GM12878 (cell line): Measurements from ENCODE around the gene CHRNA5. TPM values are rescaled to one million over a fixed set of nuclear protein-coding genes. Genes with fewer than 3 reads are reported as not detected.

Experiments
- ATAC-seq: fragments of 200-7000 bp; cut with Tn5 transposase; 3 replicates; pipeline ENCODE4 v1.9.1; 2020; ENCODE audit warnings: mild to moderate bottlenecking, moderate library complexity
- BruUV-seq: library from RNA; stranded (reverse); fragments of 400-500 nt; replicated peaks from 2 replicates; lab custom pipeline; 2021; lab: Mats Ljungman, UMichigan
- CTCF ChIA-PET: fragments of 300-600 bp; sonication (Branson Sonifier 250); formaldehyde crosslinking; extraction: SDS; loops from one replicate; lab custom pipeline; 2021; ENCODE audit warnings: inconsistent platforms; lab: Yijun Ruan, JAX
- POLR2A ChIA-PET: fragments of 350-600 bp; formaldehyde crosslinking; extraction: SDS; loops from one replicate; lab custom pipeline; 2021; ENCODE audit warnings: inconsistent platforms; lab: Charles Lee
- RAD21 ChIA-PET: fragments of 300-600 bp; sonication (Branson Sonifier 250); formaldehyde crosslinking; loops from one replicate; lab custom pipeline; 2023; ENCODE audit warnings: antibody characterized with exemption; ENCODE audit not compliant: unreplicated experiment; lab: Charles Lee
- SMC1A ChIA-PET: fragments of 300-600 bp; sonication (Branson Sonifier 250); formaldehyde crosslinking; loops from one replicate; lab custom pipeline; 2023; ENCODE audit not compliant: unreplicated experiment, uncharacterized antibody; lab: Charles Lee
- DNase-seq: peaks from one replicate; pipeline ENCODE4 v3.0.0-alpha.2; 2011; ENCODE audit warnings: low read depth, low spot score
- FAIRE-seq: peaks from 3 replicates; lab custom pipeline; 2011; peaks lifted over from hg19 to GRCh38; lab: Jason Lieb, UNC
- H2AFZ ChIP-seq: 2 replicates; pipeline ENCODE4 v1.6.0; 2011; ENCODE audit warnings: low read depth, low read length, control low read depth; ENCODE audit not compliant: control insufficient read depth
- H3K27ac ChIP-seq: 2 replicates; pipeline ENCODE4 v1.5.1; 2011; ENCODE audit warnings: control low read depth; ENCODE audit not compliant: control insufficient read depth, insufficient read depth
- H3K27me3 ChIP-seq, 2 experiments: replicated peaks in 1 of 2; 2 replicates each; pipeline versions ENCODE4 v1.6.0 to v1.6.1; 2011; ENCODE audit warnings: low read length in 1 of 2; ENCODE audit not compliant: control insufficient read depth in 2 of 2, insufficient read depth in 2 of 2
- H3K36me3 ChIP-seq, 2 experiments: 2 replicates each; pipeline ENCODE4 v1.5.1; 2011; ENCODE audit warnings: low read length in 1 of 2; ENCODE audit not compliant: control insufficient read depth in 2 of 2, insufficient read depth in 2 of 2
- H3K4me1 ChIP-seq: 2 replicates; pipeline ENCODE4 v1.6.1; 2011; ENCODE audit warnings: mild to moderate bottlenecking, low read length, moderate library complexity, mixed read lengths; ENCODE audit not compliant: control insufficient read depth, insufficient read depth
- H3K4me2 ChIP-seq: 2 replicates; pipeline ENCODE4 v1.6.0; 2011; ENCODE audit warnings: control low read depth; ENCODE audit not compliant: control insufficient read depth, insufficient read depth
- H3K4me3 ChIP-seq: fragments of 200-600 bp; sonication (generic); 2 replicates; pipeline ENCODE4 v1.5.1; 2016
- H3K79me2 ChIP-seq: 2 replicates; pipeline ENCODE4 v1.6.0; 2011; ENCODE audit warnings: low read length; ENCODE audit not compliant: control insufficient read depth, insufficient read depth
- H3K9ac ChIP-seq: 2 replicates; pipeline ENCODE4 v1.8.0; 2011; ENCODE audit warnings: low read length, control low read depth, mixed read lengths; ENCODE audit not compliant: control insufficient read depth, insufficient read depth
- H3K9me3 ChIP-seq: replicated peaks from 3 replicates; pipeline ENCODE4 v1.5.1; 2011; ENCODE audit warnings: mild to moderate bottlenecking, low read length; ENCODE audit not compliant: control insufficient read depth, insufficient read depth
- H4K20me1 ChIP-seq: 2 replicates; pipeline ENCODE4 v1.6.0; 2011; ENCODE audit not compliant: control insufficient read depth, insufficient read depth
- BCL11A ChIP-seq: IDR thresholded peaks from 2 replicates; pipeline ENCODE4 v1.6.1; 2011; ENCODE audit warnings: low read depth, low read length
- CREM ChIP-seq: IDR thresholded peaks from 2 replicates; pipeline ENCODE4 v1.6.1; 2014; ENCODE audit warnings: antibody characterized with exemption, low read depth
- EED ChIP-seq: sonication (generic); IDR thresholded peaks from 2 replicates; pipeline ENCODE4 v1.6.1; 2016; ENCODE audit warnings: antibody characterized with exemption, low read depth
- EP300 ChIP-seq, 2 experiments: fragments of 150-350 bp in 1 of 2; IDR thresholded peaks; 2 replicates each; pipeline ENCODE4 v1.6.1; 2011 to 2012; ENCODE audit warnings: low read depth in 2 of 2, low read length in 2 of 2, borderline replicate concordance in 1 of 2, improper control_type of control experiment in 1 of 2, inconsistent platforms in 1 of 2; ENCODE audit not compliant: control insufficient read depth in 1 of 2
- ETV6 ChIP-seq, 2 experiments: fragments of 450-650 bp in 1 of 2; IDR thresholded peaks in 1 of 2; conservative IDR thresholded peaks in 1 of 2; 2 replicates each; pipeline ENCODE4 v1.6.1; 2014; ENCODE audit warnings: antibody characterized with exemption in 1 of 2, borderline replicate concordance in 1 of 2, low read depth in 1 of 2, mild to moderate bottlenecking in 1 of 2, moderate library complexity in 1 of 2
- IKZF1 ChIP-seq: fragments of 450-650 bp; conservative IDR thresholded peaks from 2 replicates; pipeline ENCODE4 v1.6.1; 2017; ENCODE audit warnings: antibody characterized with exemption, mild to moderate bottlenecking
- MXI1 ChIP-seq: fragments of 150-350 bp; IDR thresholded peaks from 2 replicates; pipeline ENCODE4 v1.6.1; 2011; ENCODE audit warnings: low read depth, mild to moderate bottlenecking, inconsistent platforms, low read length, improper control_type of control experiment
- NKRF ChIP-seq: fragments of 450-650 bp; conservative IDR thresholded peaks from 2 replicates; pipeline ENCODE4 v1.6.1; 2017; ENCODE audit warnings: mild to moderate bottlenecking, moderate library complexity
- SREBF1 ChIP-seq: IDR thresholded peaks from 2 replicates; pipeline ENCODE4 v1.6.1; 2012; ENCODE audit warnings: mild to moderate bottlenecking, low read length
- ZSCAN29 ChIP-seq: fragments of 450-650 bp; IDR thresholded peaks from 2 replicates; pipeline ENCODE4 v1.6.1; 2017; ENCODE audit warnings: mild to moderate bottlenecking, moderate library complexity
- WGBS: methylation state at CpG from one replicate; pipeline ENCODE4 v1.1.6; 2016; ENCODE audit warnings: low lambda C conversion rate; ENCODE audit not compliant: insufficient replicate concordance, insufficient coverage; ENCODE audit errors: missing lambda C conversion rate; 5-methylcytosine and 5-hydroxymethylcytosine counted together
- in situ Hi-C: fragments of 300-500 bp; cut with MboI; formaldehyde crosslinking; loops from 9 replicates; pipeline ENCODE4 v1.14.3; 2018; ENCODE audit warnings: mixed read lengths
- intact Hi-C: fragments of 100-400 bp; cut with micrococcal nuclease; formaldehyde crosslinking; loops from one replicate; pipeline ENCODE4 v1.14.2; 2022; ENCODE audit not compliant: unreplicated experiment
- polyA plus RNA-seq, 11 experiments: library from polyadenylated mRNA; depleted of rRNA in 4 of 11; unstranded in 6 of 11; stranded (reverse) in 5 of 11; fragments of >200 nt; fragmentation: Nextera tagmentation in 4 of 11; fragmentation: Illumina TruSeq in 1 of 11; extraction: Ambion mirVana in 4 of 11; extraction: Trizol in 1 of 11; gene quantifications; 1 replicate in 1 of 11; 2 replicates in 10 of 11; pipeline versions ENCODE4 v1.2.1 to v1.2.3, GENCODE V29; 2011 to 2016; ENCODE audit warnings: inconsistent platforms in 2 of 11, missing spikeins in 2 of 11, low read depth in 1 of 11
- total RNA-seq, 4 experiments: library from RNA; depleted of rRNA in 3 of 4; stranded (reverse); fragments of >200 nt in 3 of 4; fragmentation: Illumina TruSeq in 1 of 4; extraction: Trizol in 1 of 4; gene quantifications; 2 replicates each; pipeline versions ENCODE4 v1.2.1 to v1.2.3, GENCODE V29; 2013 to 2021
- TF ChIP-seq, protein P1 (sequence below): fragments of 450-650 bp; IDR thresholded peaks from 2 replicates; pipeline ENCODE4 v1.6.1; 2017; ENCODE audit warnings: low read depth, mild to moderate bottlenecking, moderate library complexity
- TF ChIP-seq, protein P2 (sequence below), 3 experiments: IDR thresholded peaks in 2 of 3; conservative IDR thresholded peaks in 1 of 3; 2 replicates each; pipeline ENCODE4 v1.5.1; 2011; ENCODE audit warnings: low read depth in 3 of 3, low read length in 3 of 3, mild to moderate bottlenecking in 3 of 3, control low read depth in 2 of 3, moderate library complexity in 2 of 3, inconsistent platforms in 1 of 3, mixed read lengths in 1 of 3; ENCODE audit not compliant: control insufficient read depth in 2 of 3, insufficient read depth in 1 of 3; ENCODE audit errors: extremely low read depth in 1 of 3
- TF ChIP-seq, protein P3 (sequence below): fragments of 150-350 bp; IDR thresholded peaks from 2 replicates; pipeline ENCODE4 v1.6.1; 2014; ENCODE audit warnings: mild to moderate bottlenecking, low read depth, low read length

CHRNA5 gene
- total and polyA plus RNA-seq, 10 of the 15 experiments (the other 5 are each of a cell fraction or from before 2014, with no cell fraction given): 0.74 to 21.4 (median 12.7) TPM

DNA sequence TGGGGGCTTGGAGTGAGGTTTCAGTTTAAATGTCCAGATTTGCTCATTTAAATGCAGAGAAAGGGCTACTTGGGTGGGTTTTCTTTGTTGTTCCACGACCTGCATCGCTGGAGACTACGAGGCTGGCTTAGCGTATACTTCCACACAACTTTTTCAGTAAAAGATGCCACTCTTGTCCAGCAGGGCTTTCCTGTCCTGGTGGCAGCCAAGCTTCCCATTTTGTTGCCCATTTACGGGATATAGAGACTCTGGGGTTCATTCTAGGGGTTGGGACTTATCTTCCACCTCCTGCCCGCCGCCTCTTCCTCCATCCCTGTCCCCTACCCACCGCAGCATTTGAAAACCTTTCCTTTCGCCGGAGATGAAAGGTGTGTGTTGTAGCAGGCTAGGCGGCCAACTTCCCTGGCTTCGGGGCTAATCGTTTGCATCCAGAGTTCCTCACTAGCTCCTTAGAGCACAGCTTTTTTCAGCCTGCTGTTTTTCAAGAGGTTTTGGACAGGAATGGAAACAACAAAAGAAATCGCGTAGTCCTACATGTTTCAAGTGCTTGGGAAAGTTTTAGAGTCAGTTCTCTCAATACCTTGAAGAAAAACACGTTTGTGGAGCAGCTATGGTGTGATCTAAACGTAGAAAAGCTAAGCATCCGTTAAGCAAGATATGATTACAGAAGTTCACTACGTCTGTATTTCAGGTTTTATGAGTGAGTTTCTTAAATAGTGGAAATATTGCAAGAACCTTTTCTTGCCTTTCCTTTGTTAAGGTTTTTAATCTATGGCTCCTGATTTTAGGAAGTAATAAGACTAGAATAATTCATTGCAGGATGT is 843 bp downstream of the CHRNA5 start:
- Histone ChIP-seq H3K36me3 (no peaks in the 10 kb centered on the region), H2AFZ (peak overlapping the region; percentile 87), H3K4me1 (peaks cover 5% of the 10 kb centered on the region), H3K9me3 (no peaks in the 10 kb centered on the region), H3K27ac (peak overlapping the region; percentile 62), H4K20me1 (no peaks in the 10 kb centered on the region), H3K4me3 (peak overlapping the region; percentile 83), H3K79me2 (peaks cover 11% of the 10 kb centered on the region), H3K27me3 (no peaks in the 10 kb centered on the region), H3K9ac (peak overlapping the region; percentile 80), H3K4me2 (peak overlapping the region; percentile 100)
- CTCF ChIA-PET: interaction anchor here (1.6 to 2.2 kb wide), 2 partner anchors 22 to 26 kb away, joined by 3 to 9 read pairs; partner anchors contain the start of gene PSMA4
- intact Hi-C loops: loop anchor here (1.0 kb wide), 1 partner anchor 26 kb away; the partner anchor contains the start of gene PSMA4
- ATAC-seq: peak; percentile 34
- TSS peak; percentile 70 for BruUV-seq
- WGBS: 4% methylated on average over 19 of the region's 19 CpGs
- SMC1A ChIA-PET: interaction anchor here (0.9 to 5.6 kb wide), 5 partner anchors 9 to 24 kb away, joined by 3 to 47 read pairs (median 4); partner anchors contain the start of gene PSMA4
- no peak for FAIRE-seq
- in situ Hi-C loops: no loop called here
- POLR2A ChIA-PET: interaction anchor here (0.8 to 2.5 kb wide), 5 partner anchors 9 to 26 kb away, joined by 3 to 23 read pairs (median 3); partner anchors contain the start of gene PSMA4
- RAD21 ChIA-PET: interaction anchor here (0.7 to 2.3 kb wide), 5 partner anchors 13 to 26 kb away, joined by 3 to 18 read pairs (median 3); partner anchors contain the start of gene PSMA4
- DNase-seq: no peak
- TF ChIP-seq BCL11A (no peak), ETV6 (conservative IDR thresholded peaks at IDR 0.05 in 1 of 2, IDR thresholded peaks at IDR 0.05 in 1 of 2; ENCODE audit: borderline replicate concordance in 1 of 2, low read depth in 1 of 2) (no peak), ZSCAN29 (no peak), MXI1 (no peak), EP300 (IDR thresholded peaks at IDR 0.05; ENCODE audit: borderline replicate concordance in 1 of 2, control insufficient read depth in 1 of 2, low read depth in 2 of 2, low read length in 2 of 2) (no peak), IKZF1 (0 out of 2 replicates have a peak, but pooled peaks have one; percentile 22), EED (peak; percentile 28; the same call in 1 of the 2 replicates), NKRF (0 out of 2 replicates have a peak, but pooled peaks have one; percentile 5), SREBF1 (no peak), CREM (0 out of 2 replicates have a peak, but pooled peaks have one; percentile 8)
- TF ChIP-seq, protein P1, sequence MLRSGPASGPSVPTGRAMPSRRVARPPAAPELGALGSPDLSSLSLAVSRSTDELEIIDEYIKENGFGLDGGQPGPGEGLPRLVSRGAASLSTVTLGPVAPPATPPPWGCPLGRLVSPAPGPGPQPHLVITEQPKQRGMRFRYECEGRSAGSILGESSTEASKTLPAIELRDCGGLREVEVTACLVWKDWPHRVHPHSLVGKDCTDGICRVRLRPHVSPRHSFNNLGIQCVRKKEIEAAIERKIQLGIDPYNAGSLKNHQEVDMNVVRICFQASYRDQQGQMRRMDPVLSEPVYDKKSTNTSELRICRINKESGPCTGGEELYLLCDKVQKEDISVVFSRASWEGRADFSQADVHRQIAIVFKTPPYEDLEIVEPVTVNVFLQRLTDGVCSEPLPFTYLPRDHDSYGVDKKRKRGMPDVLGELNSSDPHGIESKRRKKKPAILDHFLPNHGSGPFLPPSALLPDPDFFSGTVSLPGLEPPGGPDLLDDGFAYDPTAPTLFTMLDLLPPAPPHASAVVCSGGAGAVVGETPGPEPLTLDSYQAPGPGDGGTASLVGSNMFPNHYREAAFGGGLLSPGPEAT: 0 out of 2 replicates have a peak, but pooled peaks have one; percentile 16
- TF ChIP-seq, protein P2, sequence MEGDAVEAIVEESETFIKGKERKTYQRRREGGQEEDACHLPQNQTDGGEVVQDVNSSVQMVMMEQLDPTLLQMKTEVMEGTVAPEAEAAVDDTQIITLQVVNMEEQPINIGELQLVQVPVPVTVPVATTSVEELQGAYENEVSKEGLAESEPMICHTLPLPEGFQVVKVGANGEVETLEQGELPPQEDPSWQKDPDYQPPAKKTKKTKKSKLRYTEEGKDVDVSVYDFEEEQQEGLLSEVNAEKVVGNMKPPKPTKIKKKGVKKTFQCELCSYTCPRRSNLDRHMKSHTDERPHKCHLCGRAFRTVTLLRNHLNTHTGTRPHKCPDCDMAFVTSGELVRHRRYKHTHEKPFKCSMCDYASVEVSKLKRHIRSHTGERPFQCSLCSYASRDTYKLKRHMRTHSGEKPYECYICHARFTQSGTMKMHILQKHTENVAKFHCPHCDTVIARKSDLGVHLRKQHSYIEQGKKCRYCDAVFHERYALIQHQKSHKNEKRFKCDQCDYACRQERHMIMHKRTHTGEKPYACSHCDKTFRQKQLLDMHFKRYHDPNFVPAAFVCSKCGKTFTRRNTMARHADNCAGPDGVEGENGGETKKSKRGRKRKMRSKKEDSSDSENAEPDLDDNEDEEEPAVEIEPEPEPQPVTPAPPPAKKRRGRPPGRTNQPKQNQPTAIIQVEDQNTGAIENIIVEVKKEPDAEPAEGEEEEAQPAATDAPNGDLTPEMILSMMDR (IDR thresholded peaks at IDR 0.05 in 2 of 3, conservative IDR thresholded peaks at IDR 0.05 in 1 of 3; ENCODE audit: control insufficient read depth in 2 of 3, extremely low read depth in 1 of 3, insufficient read depth in 1 of 3, low read depth in 3 of 3, low read length in 3 of 3): peak in 1 of 3 experiments; percentile 31; a peak in 1 of 6 replicates
- TF ChIP-seq, protein P3, sequence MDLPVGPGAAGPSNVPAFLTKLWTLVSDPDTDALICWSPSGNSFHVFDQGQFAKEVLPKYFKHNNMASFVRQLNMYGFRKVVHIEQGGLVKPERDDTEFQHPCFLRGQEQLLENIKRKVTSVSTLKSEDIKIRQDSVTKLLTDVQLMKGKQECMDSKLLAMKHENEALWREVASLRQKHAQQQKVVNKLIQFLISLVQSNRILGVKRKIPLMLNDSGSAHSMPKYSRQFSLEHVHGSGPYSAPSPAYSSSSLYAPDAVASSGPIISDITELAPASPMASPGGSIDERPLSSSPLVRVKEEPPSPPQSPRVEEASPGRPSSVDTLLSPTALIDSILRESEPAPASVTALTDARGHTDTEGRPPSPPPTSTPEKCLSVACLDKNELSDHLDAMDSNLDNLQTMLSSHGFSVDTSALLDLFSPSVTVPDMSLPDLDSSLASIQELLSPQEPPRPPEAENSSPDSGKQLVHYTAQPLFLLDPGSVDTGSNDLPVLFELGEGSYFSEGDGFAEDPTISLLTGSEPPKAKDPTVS: no peak
